ENCODE results near the gene CCT4. TPM values are rescaled to one million over a fixed set of nuclear protein-coding genes. Genes with fewer than 3 reads are reported as not detected.
"Not testable (repeated sequence)": the region's sequence is repeated elsewhere in the genome, so short reads cannot be mapped to it uniquely, and the experiment has no call there.

CCT4 gene
- total RNA-seq, 2 donors from 2014 or later = 33.3 to 67.5 TPM

- Histone ChIP-seq H3K36me3 (replicated peaks in 1 of 2; ENCODE audit: insufficient read depth in 1 of 2, low read depth in 2 of 2) (no peaks in the 10 kb centered on the region), H3K27me3 (no peaks in the 10 kb centered on the region), H3K27ac (no peak overlapping the region), H3K9me3 (no peaks in the 10 kb centered on the region), H3K4me1 (peaks cover 7% of the 10 kb centered on the region), H3K4me3 (no peak overlapping the region)
- TF ChIP-seq POLR2A (IDR thresholded peaks at IDR 0.05) (no peak), CTCF (IDR thresholded peaks at IDR 0.05) (no peak)
- no peak for ATAC-seq
- DNase-seq = no peak
- intact Hi-C loops (cut with DNase I) = no loop called here
- WGBS, 2 donors = 75 to 82% methylated on average over 8 of the region's 8 CpGs
Measured at GRCh38 chr2:61926531-61927477, 38.3 kb upstream of the CCT4 start.

- H3K27me3 ChIP-seq = no peaks in the 10 kb centered on the region
Measured at GRCh38 chr2:61924895-61925663, 36.6 kb upstream of the CCT4 start.

GRCh38 chr2:61922714-61923113, 34.3 kb upstream of the CCT4 start:
- TF ChIP-seq POLR2A (IDR thresholded peaks at IDR 0.05) = no peak
- TF ChIP-seq CTCF (IDR thresholded peaks at IDR 0.05) = no peak
- ATAC-seq = no peak
- Histone ChIP-seq H3K27ac (no peak overlapping the region), H3K27me3 (no peaks in the 10 kb centered on the region), H3K9me3 (no peaks in the 10 kb centered on the region), H3K4me3 (no peak overlapping the region), H3K36me3 (replicated peaks in 1 of 2; ENCODE audit: insufficient read depth in 1 of 2, low read depth in 2 of 2) (no peaks in the 10 kb centered on the region), H3K4me1 (no peaks in the 10 kb centered on the region)
- no peak for DNase-seq
- intact Hi-C loops (cut with DNase I) = loop anchor here (5.0 kb wide), 1 partner anchor 485 kb away; no protein-coding TSS in a partner anchor

More at GRCh38 chr2:61924895-61925663, 36.6 kb upstream of the CCT4 start:
- 86 to 87% methylated on average over 14 to 15 of the region's 15 CpGs for WGBS, 2 donors
- Histone ChIP-seq H3K4me1 (peaks cover 7% of the 10 kb centered on the region), H3K4me3 (no peak overlapping the region), H3K9me3 (no peaks in the 10 kb centered on the region), H3K36me3 (replicated peaks in 1 of 2; ENCODE audit: insufficient read depth in 1 of 2, low read depth in 2 of 2) (no peaks in the 10 kb centered on the region), H3K27ac (no peak overlapping the region)
- ATAC-seq = no peak
- no peak for TF ChIP-seq CTCF (IDR thresholded peaks at IDR 0.05)
- TF ChIP-seq POLR2A (IDR thresholded peaks at IDR 0.05) = no peak
- intact Hi-C loops (cut with DNase I) = loop anchor here (5.0 kb wide), 1 partner anchor 482 kb away; no protein-coding TSS in a partner anchor
- no peak for DNase-seq

GRCh38 chr2:61920548-61920947, 32.1 kb upstream of the CCT4 start:
- Histone ChIP-seq H3K9me3 (no peaks in the 10 kb centered on the region), H3K27ac (no peak overlapping the region), H3K36me3 (replicated peaks in 1 of 2; ENCODE audit: insufficient read depth in 1 of 2, low read depth in 2 of 2) (no peaks in the 10 kb centered on the region), H3K4me1 (no peaks in the 10 kb centered on the region), H3K27me3 (no peaks in the 10 kb centered on the region), H3K4me3 (no peak overlapping the region)
- intact Hi-C loops (cut with DNase I) = loop anchor here (5.0 kb wide), 1 partner anchor 487 kb away; no protein-coding TSS in a partner anchor
- no peak for ATAC-seq
- WGBS, 2 donors = 79 to 93% methylated on average over 1 of the region's 1 CpG
- TF ChIP-seq CTCF (IDR thresholded peaks at IDR 0.05) = no peak
- no peak for DNase-seq

GRCh38 chr2:61914794-61915193, 26.3 kb upstream of the CCT4 start:
- WGBS, 2 donors = 78 to 89% methylated on average over 4 of the region's 4 CpGs
- ATAC-seq; intact Hi-C loops (cut with DNase I): not testable (repeated sequence)

More at GRCh38 chr2:61914794-61915193, 26.3 kb upstream of the CCT4 start:
- H3K4me3 ChIP-seq; H3K9me3 ChIP-seq; DNase-seq; H3K27ac ChIP-seq; H3K36me3 ChIP-seq (replicated peaks in 1 of 2; ENCODE audit: insufficient read depth in 1 of 2, low read depth in 2 of 2); H3K27me3 ChIP-seq; H3K4me1 ChIP-seq: not testable (repeated sequence)
